HG03108 (cell line): ENCODE measurements around the gene CHN1.

Experiments
- ATAC-seq: cut with Tn5 transposase; IDR thresholded peaks from one replicate; pipeline ENCODE4 v1.9.1; 2021; ENCODE audit warnings: moderate library complexity; ENCODE audit not compliant: unreplicated experiment

CHN1 gene

GRCh38 chr2:174877751-174878150 lies 127.4 kb downstream of the CHN1 start:
- no peak for ATAC-seq

- ATAC-seq, result no peak
Observed at GRCh38 chr2:174877301-174877700, 127.9 kb downstream of the CHN1 start.

DNA sequence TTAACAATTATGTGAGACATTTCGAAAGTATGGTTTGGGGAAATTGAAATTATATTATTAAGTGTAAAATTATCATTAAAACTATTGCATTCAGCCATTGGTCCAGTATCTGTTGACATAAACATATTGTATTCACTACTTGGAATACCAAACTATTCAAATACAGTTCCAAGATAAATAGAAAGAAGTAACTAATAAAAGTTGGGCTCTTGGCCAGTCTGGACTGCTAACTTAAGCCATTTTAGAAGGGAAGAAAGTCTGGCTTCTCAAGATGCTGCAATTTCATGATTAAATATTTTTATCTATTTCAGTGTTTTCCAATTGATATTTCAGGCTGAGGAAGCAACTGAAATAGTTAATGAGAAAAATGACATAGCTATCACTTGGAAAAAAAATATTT lies 131.1 kb downstream of the CHN1 start:
- no peak for ATAC-seq

GRCh38 chr2:174873471-174873870 lies 131.7 kb downstream of the CHN1 start:
- ATAC-seq, result no peak

DNA sequence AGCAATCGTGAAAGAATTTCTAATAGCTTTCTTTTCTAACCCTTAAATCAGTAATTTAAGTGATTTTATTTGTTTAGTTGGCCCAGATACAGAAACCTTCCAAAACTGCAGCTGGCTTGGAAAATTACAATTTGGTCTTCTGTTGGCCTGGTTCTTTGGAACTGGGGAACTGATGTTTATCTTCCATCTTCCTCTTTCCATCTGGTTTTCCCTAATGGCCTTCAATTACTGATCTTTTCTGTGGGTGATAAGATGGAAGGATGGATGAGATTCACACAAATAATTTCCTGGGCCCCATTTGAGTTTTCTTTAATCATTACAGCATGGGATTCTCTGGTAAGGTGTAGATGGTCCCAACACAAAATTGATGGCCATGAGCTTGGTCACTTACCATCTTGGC lies 134.4 kb downstream of the CHN1 start:
- ATAC-seq, result no peak

DNA sequence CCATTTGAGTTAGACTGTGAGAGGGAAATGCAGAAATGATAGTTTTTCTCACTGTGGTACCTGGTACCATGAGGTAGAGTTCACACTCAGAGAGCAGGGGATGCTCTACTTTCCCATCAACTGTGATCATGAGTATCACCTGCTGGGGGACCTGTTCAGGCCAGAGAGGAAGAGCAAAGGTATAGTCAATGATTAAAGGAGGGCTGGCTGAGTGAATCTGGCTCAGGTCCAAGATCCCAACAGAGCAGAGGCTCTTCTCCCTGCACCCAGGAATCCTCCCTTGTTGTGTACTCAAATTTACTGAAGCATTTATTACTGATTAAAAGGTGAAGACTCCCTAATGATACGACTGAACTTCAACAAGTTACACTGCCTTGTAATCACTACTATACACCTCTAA lies 136.3 kb downstream of the CHN1 start:
- ATAC-seq, result no peak

DNA sequence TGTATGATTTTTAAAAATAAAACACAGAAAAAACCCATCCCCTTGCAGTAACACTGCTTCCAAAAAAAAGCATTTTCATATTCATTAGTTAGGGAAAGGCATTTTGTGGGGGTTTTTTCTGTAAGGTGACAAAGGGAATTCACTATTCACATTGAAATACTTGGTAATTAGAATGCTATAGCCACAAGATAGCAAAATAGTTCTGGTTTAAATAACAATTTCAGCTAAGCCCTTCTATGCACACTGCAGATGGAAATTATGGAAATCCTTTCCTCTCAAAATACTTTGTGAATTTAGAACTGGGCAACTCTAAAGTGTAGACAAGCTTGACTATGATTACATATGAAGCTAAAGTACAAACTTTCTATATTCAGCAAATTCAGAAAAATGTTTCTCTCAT lies 138.8 kb downstream of the CHN1 start:
- no peak for ATAC-seq

GRCh38 chr2:174863183-174863582 lies 142.0 kb downstream of the CHN1 start:
- ATAC-seq, result no peak

DNA sequence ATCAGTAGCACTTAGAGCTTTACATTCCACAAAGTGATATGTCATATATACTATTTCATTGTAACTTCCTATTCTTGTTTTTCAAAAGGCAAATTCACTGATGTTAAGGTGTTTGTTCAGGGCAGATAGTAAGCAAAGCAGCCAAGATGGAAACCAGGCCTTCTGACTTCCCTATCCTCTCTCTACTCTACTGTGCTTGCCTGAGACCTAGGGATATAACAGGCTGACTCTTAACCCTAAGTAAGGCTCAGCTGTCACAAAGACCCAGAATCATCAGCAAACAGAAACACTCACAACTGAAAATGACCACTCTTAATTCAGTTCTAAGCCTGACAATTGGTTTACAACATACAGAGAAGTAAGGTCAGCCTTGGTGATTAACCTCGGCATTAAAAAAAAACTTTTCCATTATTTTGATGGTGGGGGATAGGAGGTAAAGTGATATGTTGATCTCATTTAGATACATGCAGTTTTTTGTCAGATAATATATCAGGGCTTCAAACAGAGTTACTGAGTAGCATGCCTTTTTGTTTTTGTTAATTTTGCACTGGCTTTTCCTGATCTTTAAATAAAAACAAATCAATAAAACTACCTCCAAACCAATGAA lies 145.5 kb downstream of the CHN1 start:
- ATAC-seq, result no peak

DNA sequence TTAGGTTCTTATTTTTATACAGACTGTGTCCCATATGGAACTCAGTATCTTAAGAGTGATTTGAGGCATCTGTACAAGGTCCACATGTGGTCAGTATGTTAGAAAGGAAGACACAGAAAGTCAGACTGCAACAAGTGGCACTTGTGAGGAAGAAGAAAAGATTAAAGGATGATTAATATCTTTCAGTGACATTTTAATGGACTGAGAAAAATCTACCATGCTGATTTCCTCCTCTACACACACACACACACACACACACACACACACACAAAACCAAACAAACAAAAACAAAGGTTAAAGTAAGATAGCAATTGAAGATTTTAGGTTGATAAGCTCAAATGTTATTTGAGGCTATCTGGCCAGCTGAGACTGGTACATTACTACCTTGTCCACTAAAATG lies 146.4 kb downstream of the CHN1 start:
- ATAC-seq, result no peak

DNA sequence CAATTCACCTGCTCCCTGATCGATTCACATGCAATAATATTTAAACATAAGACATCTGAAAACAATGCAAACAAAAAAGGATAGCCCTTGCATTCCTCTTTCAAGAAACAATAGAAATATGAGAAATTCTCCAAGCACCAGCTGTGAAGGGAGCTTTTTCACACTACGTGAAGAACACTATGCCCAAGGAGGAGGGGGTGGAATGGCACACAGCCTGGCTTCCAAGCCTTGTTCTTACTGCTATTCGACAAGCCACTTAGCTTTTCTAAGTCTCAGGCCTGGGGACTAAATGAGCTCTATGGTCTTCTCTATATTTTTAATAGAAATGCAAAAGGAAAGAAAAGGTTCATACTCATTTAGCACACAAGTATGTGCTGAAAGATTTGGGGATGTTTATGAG lies 148.7 kb downstream of the CHN1 start:
- no peak for ATAC-seq

- no peak for ATAC-seq
Observed at GRCh38 chr2:174846941-174847938, 157.9 kb downstream of the CHN1 start.

- ATAC-seq, result no peak
Observed at GRCh38 chr2:174846218-174846617, 159.0 kb downstream of the CHN1 start.

DNA sequence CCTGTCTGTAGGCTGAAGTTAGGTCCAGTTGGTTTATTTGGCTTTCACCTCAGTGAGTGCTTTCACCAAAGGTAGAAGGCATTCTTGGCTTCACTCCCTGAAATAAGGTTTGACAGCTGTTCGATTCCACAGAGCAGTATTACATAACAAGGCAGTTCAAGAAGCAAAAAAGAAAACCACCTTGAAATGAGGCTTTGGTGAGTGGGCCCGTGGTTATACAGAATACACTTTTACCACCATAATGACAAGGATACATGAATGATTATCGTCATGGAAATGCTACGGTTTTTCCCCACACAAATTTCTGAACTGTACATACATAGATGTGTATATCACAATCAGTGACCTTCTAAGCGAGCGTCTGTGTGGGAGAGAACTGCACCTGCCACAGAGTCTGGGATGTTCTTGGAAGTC lies 160.9 kb downstream of the CHN1 start:
- ATAC-seq, result no peak

DNA sequence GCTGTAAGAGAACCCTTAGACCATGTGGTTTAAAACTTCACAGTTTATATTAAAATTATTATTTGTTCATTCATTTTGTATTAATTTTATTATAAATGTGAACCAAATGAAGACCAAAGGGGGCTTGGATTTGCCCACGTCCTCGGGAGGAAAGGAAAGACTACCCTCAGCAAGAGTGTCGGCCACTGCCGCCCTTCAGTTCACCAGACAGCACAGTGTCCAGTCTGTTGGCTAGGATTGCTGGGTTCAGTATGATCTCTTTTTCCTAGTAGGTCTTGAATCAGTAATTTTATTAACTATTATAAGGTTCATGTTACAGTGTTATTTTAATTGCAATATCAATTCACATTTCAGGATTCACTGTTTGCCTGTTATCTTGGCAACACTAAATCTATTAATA lies 162.7 kb downstream of the CHN1 start:
- ATAC-seq, result no peak

DNA sequence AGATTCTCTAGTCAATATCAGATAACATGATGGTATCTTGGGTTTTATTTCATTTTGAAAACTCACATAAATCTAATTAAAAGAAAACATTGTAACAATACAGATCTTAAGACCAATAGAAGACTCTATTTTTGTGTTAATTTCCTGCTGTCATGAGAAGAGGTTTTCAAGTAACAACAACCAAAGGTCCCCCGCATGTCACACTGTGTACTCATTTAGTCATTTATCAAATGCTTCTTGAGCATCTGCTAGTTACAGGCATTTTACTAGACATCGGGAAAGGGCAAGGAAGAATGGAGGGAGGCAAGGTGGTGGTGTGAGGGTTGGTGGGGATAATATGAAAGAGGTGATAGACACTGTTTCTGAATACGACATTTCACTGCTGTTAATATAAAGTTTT lies 163.2 kb downstream of the CHN1 start:
- ATAC-seq, result no peak

DNA sequence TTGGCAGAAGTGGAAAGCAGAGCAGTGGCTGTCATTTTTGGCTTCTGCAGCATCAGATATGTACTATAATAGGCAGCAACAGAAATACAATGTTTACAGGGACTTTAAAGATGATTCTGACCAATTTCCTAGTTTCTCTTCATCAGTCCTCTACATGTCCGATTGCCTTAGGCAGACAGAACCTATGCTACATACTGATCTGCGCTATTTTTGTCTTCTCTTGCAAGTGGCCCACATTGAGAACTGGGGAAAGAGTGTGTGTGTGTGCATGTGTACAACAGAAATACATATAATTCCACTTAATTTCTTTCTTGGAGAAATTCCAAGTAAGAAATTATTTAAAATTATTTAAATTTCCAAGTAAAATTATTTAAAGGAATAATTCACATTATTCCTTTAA lies 163.8 kb downstream of the CHN1 start:
- no peak for ATAC-seq

GRCh38 chr2:174840436-174840835 lies 164.7 kb downstream of the CHN1 start:
- ATAC-seq, result no peak

DNA sequence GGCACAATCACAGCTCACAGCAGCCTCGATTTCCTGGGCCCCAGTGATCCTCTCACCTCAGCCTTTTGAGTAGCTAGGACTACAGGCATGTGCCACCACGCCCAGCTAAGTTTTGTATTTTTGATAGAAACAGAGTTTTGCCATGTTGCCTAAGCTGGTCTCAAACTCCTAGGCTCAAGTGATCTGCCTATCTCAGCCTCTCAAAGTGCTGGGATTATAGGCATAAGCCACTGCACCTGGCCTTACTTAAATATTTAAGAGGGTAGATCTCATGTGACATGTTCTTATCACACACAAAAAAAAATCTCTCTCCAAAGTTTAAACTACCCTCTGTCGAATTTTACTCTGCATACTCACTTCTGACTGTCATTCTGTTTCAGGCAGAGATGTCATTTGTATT lies 165.5 kb downstream of the CHN1 start:
- ATAC-seq, result no peak

DNA sequence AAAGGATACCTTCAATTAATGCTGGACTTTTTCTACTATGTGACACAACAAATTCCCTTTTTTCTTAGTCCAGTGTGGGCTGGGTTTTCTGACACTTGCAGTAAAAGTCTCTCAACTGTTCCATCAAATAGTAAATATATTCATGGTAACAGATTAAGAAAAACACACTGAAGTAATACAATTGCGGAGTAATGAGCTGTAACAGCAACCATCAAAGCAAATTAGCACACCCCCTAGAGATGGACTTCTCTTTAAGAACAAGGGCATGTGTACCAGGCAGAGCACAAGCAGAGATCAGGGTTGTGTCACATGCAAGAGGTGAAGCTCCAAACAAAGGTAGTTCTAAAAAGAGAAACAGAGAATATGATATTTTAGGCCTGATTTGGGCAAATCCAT lies 168.2 kb downstream of the CHN1 start:
- ATAC-seq, result no peak

DNA sequence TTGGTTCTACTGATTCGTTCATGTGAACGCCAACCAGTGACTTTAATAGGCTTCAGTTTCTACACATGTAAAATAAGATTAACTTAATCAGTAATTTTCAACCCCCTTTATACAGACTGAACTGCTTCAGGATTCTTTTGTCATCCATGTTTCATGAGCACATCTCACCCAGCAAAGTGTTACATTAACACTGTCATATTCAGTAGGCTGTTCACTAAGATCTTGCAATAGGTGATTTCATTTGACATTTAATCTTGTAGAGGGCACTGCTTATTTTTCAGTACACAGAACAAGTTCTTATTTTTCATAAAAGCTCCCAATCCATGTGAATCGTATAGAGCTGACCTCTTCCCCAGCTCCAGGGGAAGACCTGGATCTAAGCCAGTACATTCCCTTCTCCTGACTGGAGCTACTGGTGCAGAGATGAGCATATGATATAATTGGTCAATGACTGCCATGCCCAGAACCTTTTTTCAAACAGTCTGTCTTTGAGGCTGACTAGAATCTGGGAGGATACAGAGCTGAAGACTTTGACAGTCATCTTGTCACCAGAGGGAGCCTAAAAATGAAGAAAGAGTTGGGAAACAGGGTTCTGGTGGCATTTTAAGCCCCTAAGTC lies 168.7 kb downstream of the CHN1 start:
- no peak for ATAC-seq

- ATAC-seq, result no peak
Observed at GRCh38 chr2:174835797-174836255, 169.4 kb downstream of the CHN1 start.
